OCI-LY7 (cell line): Measurements from ENCODE around the gene LANCL2. TPM values are rescaled to one million over a fixed set of nuclear protein-coding genes. Genes with fewer than 3 reads are reported as not detected.

ENCODE experiments used
- BruUV-seq: library from RNA; stranded (reverse); fragments of 400-500 nt; replicated peaks from 2 replicates; lab custom pipeline; 2021; lab: Mats Ljungman, UMichigan
- CTCF ChIA-PET: fragments of 300-600 bp; sonication (Branson Sonifier 250); formaldehyde crosslinking; loops from one replicate; lab custom pipeline; 2022; ENCODE audit warnings: antibody characterized with exemption; ENCODE audit not compliant: unreplicated experiment; lab: Charles Lee
- POLR2A ChIA-PET: fragments of 300-600 bp; sonication (Branson Sonifier 250); formaldehyde crosslinking; loops from one replicate; lab custom pipeline; 2022; ENCODE audit warnings: antibody characterized with exemption; lab: Charles Lee
- DNase-seq: peaks from one replicate; pipeline ENCODE4 v3.0.0-alpha.2; 2015; ENCODE audit warnings: low spot score
- H2AFZ ChIP-seq: fragments of 200-600 bp; sonication (generic), shearing (Covaris generic); 2 replicates; pipeline ENCODE4 v1.6.1; 2014; ENCODE audit warnings: mild to moderate bottlenecking, antibody characterized with exemption, low read length, moderate library complexity
- H3K27ac ChIP-seq: fragments of 200-600 bp; sonication (generic); 2 replicates; pipeline ENCODE4 v1.5.1; 2014; ENCODE audit warnings: mixed run types, low read depth, mild to moderate bottlenecking, moderate library complexity, low read length, inconsistent platforms; ENCODE audit not compliant: poor library complexity, severe bottlenecking
- H3K36me3 ChIP-seq: fragments of 200-600 bp; sonication (generic); 2 replicates; pipeline ENCODE4 v1.6.1; 2014; ENCODE audit warnings: mild to moderate bottlenecking, antibody characterized with exemption, low read length, moderate library complexity, mixed read lengths; ENCODE audit not compliant: insufficient read depth
- H3K4me1 ChIP-seq: fragments of 200-600 bp; sonication (generic); 2 replicates; pipeline ENCODE4 v1.5.1; 2014; ENCODE audit warnings: mild to moderate bottlenecking, low read length; ENCODE audit not compliant: insufficient read depth, poor library complexity, severe bottlenecking
- H3K4me2 ChIP-seq: fragments of 200-600 bp; sonication (generic); 2 replicates; pipeline ENCODE4 v1.6.1; 2014; ENCODE audit warnings: mild to moderate bottlenecking, low read length
- H3K4me3 ChIP-seq: fragments of 200-600 bp; sonication (generic); 2 replicates; pipeline ENCODE4 v1.5.1; 2014; ENCODE audit warnings: mild to moderate bottlenecking, low read depth, low read length; ENCODE audit not compliant: poor library complexity, severe bottlenecking
- H3K79me2 ChIP-seq: fragments of 200-600 bp; sonication (generic); 2 replicates; pipeline ENCODE4 v1.6.1; 2016; ENCODE audit warnings: low read depth, mild to moderate bottlenecking, low read length, moderate library complexity, mixed read lengths; ENCODE audit not compliant: insufficient read depth
- H3K9me2 ChIP-seq: fragments of 200-600 bp; sonication (generic); 2 replicates; pipeline ENCODE4 v1.6.1; 2016; ENCODE audit warnings: mild to moderate bottlenecking, low read length, mixed read lengths; ENCODE audit not compliant: insufficient read depth
- H3K9me3 ChIP-seq: fragments of 200-600 bp; sonication (generic); 2 replicates; pipeline ENCODE4 v1.6.1; 2014; ENCODE audit warnings: mild to moderate bottlenecking, mixed run types, low read length, mixed read lengths
- H4K20me1 ChIP-seq: fragments of 200-600 bp; sonication (generic); 2 replicates; pipeline ENCODE4 v1.6.1; 2014; ENCODE audit warnings: mild to moderate bottlenecking, antibody characterized with exemption, low read length, moderate library complexity, mixed read lengths; ENCODE audit not compliant: insufficient read depth
- EZH2phosphoT487 ChIP-seq: fragments of 200-600 bp; sonication (generic); IDR thresholded peaks from 2 replicates; pipeline ENCODE4 v1.6.1; 2018; ENCODE audit warnings: low read depth, borderline replicate concordance, mild to moderate bottlenecking, mixed run types, antibody characterized with exemption, low read length, moderate library complexity, mixed read lengths
- intact Hi-C: fragments of 100-400 bp; cut with micrococcal nuclease; formaldehyde crosslinking; loops from one replicate; pipeline ENCODE4 v1.10.0; 2022; ENCODE audit not compliant: unreplicated experiment
- total RNA-seq, 2 experiments: library from RNA; depleted of rRNA in 1 of 2; stranded (reverse); fragments of >200 nt in 1 of 2; shearing (Covaris generic) in 1 of 2; gene quantifications; 2 replicates each; pipeline ENCODE4 v1.2.3, GENCODE V29; 2014 to 2022
- TF ChIP-seq, protein P1 (sequence below): fragments of 200-600 bp; sonication (generic); conservative IDR thresholded peaks from 2 replicates; pipeline ENCODE4 v1.5.1; 2014; ENCODE audit warnings: mild to moderate bottlenecking, antibody characterized with exemption, low read length, moderate library complexity, mixed read lengths

The LANCL2 gene
- total RNA-seq, 2 experiments from 2014 or later, result 6.5 to 9.5 TPM

- Histone ChIP-seq H3K9me2 (no peaks in the 10 kb centered on the region), H3K4me1 (no peaks in the 10 kb centered on the region), H2AFZ (no peak overlapping the region), H4K20me1 (no peaks in the 10 kb centered on the region), H3K79me2 (no peaks in the 10 kb centered on the region), H3K9me3 (peaks cover 38% of the 10 kb centered on the region), H3K4me2 (no peak overlapping the region), H3K27ac (no peak overlapping the region), H3K36me3 (no peaks in the 10 kb centered on the region), H3K4me3 (no peak overlapping the region)
- ChIA-PET POLR2A (no interaction called here), CTCF (no interaction called here)
- TF ChIP-seq, protein P1, sequence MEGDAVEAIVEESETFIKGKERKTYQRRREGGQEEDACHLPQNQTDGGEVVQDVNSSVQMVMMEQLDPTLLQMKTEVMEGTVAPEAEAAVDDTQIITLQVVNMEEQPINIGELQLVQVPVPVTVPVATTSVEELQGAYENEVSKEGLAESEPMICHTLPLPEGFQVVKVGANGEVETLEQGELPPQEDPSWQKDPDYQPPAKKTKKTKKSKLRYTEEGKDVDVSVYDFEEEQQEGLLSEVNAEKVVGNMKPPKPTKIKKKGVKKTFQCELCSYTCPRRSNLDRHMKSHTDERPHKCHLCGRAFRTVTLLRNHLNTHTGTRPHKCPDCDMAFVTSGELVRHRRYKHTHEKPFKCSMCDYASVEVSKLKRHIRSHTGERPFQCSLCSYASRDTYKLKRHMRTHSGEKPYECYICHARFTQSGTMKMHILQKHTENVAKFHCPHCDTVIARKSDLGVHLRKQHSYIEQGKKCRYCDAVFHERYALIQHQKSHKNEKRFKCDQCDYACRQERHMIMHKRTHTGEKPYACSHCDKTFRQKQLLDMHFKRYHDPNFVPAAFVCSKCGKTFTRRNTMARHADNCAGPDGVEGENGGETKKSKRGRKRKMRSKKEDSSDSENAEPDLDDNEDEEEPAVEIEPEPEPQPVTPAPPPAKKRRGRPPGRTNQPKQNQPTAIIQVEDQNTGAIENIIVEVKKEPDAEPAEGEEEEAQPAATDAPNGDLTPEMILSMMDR, result no peak
- no peak for TF ChIP-seq EZH2phosphoT487
- DNase-seq, result no peak
- intact Hi-C loops, result no loop called here
- no TSS peak for BruUV-seq
Measured at GRCh38 chr7:55386541-55386940, 21.4 kb downstream of the LANCL2 start.

DNA sequence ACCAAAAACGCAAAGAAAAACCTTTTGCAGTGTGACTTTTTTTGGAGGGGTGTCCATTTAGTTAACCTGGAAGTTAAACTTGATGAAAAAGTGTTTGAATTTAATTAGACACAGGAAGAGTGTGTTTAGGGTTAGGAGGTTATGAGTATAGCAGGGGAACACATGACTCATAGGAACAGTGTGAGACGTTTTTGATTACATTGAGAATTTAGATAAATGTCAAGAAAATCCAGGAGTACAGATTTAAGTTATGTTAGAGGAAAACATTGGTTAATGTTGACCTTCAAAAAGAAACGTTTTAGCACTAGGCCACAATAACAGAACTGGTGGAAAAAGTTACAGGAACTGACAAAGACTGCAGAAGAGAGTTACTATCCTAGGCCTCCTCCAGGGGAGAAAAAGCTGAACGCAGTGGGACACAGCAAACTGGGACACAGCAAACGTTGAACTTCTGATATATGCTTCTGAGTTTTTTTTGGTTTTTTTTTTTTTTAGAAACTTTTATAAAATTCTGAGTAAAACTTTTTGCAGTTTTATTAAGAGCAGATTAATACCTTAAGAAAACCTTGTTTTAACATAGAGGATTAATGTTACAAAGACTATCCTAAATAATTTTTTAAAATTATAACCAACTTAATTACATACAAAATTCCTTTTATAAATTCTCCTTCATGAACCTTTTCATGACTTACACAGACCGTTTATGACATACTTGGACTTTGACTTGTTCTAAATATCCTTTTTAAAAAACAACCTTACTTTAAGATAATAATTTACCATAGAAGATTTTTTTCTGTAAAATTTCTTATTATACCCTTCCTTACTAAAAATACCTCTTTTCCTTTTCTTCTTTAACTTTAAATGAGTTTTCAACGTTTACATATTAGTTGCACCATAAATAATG is 22.2 kb downstream of the LANCL2 start:
- no peaks in the 10 kb centered on the region for H4K20me1 ChIP-seq
- TF ChIP-seq, protein P1, result no peak
- TF ChIP-seq EZH2phosphoT487, result no peak
- H3K4me1 ChIP-seq, result no peaks in the 10 kb centered on the region
- no peaks in the 10 kb centered on the region for H3K9me2 ChIP-seq
- no peaks in the 10 kb centered on the region for H3K79me2 ChIP-seq
- DNase-seq, result peak; percentile 70
- POLR2A ChIA-PET, result no interaction called here
- no peak overlapping the region for H3K4me2 ChIP-seq
- no peak overlapping the region for H3K27ac ChIP-seq
- CTCF ChIA-PET, result no interaction called here
- no peaks in the 10 kb centered on the region; the same call in 1 of the 2 replicates for H3K36me3 ChIP-seq
- H3K4me3 ChIP-seq, result no peak overlapping the region
- intact Hi-C loops, result no loop called here
- H2AFZ ChIP-seq, result no peak overlapping the region
- no TSS peak for BruUV-seq
- peaks cover 38% of the 10 kb centered on the region for H3K9me3 ChIP-seq
